OCI-LY7 (cell line): ENCODE results near the gene ZNF292. TPM values are rescaled to one million over a fixed set of nuclear protein-coding genes. Genes with fewer than 3 reads are reported as not detected.

Experiments
- Bru-seq: library from RNA; stranded (reverse); fragments of 400-500 nt; gene quantifications from one replicate; lab custom pipeline; 2021; lab: Mats Ljungman, UMichigan
- BruChase-seq, 2 experiments: library from RNA; stranded (reverse); fragments of 400-500 nt; gene quantifications; one replicate each; lab custom pipeline; 2021; lab: Mats Ljungman, UMichigan
- BruUV-seq: library from RNA; stranded (reverse); fragments of 400-500 nt; replicated peaks from 2 replicates; lab custom pipeline; 2021; lab: Mats Ljungman, UMichigan
- CTCF ChIA-PET: fragments of 300-600 bp; sonication (Branson Sonifier 250); formaldehyde crosslinking; loops from one replicate; lab custom pipeline; 2022; ENCODE audit warnings: antibody characterized with exemption; ENCODE audit not compliant: unreplicated experiment; lab: Charles Lee
- POLR2A ChIA-PET: fragments of 300-600 bp; sonication (Branson Sonifier 250); formaldehyde crosslinking; loops from one replicate; lab custom pipeline; 2022; ENCODE audit warnings: antibody characterized with exemption; lab: Charles Lee
- DNase-seq: peaks from one replicate; pipeline ENCODE4 v3.0.0-alpha.2; 2015; ENCODE audit warnings: low spot score
- H2AFZ ChIP-seq: fragments of 200-600 bp; sonication (generic), shearing (Covaris generic); 2 replicates; pipeline ENCODE4 v1.6.1; 2014; ENCODE audit warnings: mild to moderate bottlenecking, antibody characterized with exemption, low read length, moderate library complexity
- H3K27ac ChIP-seq: fragments of 200-600 bp; sonication (generic); 2 replicates; pipeline ENCODE4 v1.5.1; 2014; ENCODE audit warnings: mixed run types, low read depth, mild to moderate bottlenecking, moderate library complexity, low read length, inconsistent platforms; ENCODE audit not compliant: poor library complexity, severe bottlenecking
- H3K36me3 ChIP-seq: fragments of 200-600 bp; sonication (generic); 2 replicates; pipeline ENCODE4 v1.6.1; 2014; ENCODE audit warnings: mild to moderate bottlenecking, antibody characterized with exemption, low read length, moderate library complexity, mixed read lengths; ENCODE audit not compliant: insufficient read depth
- H3K4me1 ChIP-seq: fragments of 200-600 bp; sonication (generic); 2 replicates; pipeline ENCODE4 v1.5.1; 2014; ENCODE audit warnings: mild to moderate bottlenecking, low read length; ENCODE audit not compliant: insufficient read depth, poor library complexity, severe bottlenecking
- H3K4me2 ChIP-seq: fragments of 200-600 bp; sonication (generic); 2 replicates; pipeline ENCODE4 v1.6.1; 2014; ENCODE audit warnings: mild to moderate bottlenecking, low read length
- H3K4me3 ChIP-seq: fragments of 200-600 bp; sonication (generic); 2 replicates; pipeline ENCODE4 v1.5.1; 2014; ENCODE audit warnings: mild to moderate bottlenecking, low read depth, low read length; ENCODE audit not compliant: poor library complexity, severe bottlenecking
- H3K79me2 ChIP-seq: fragments of 200-600 bp; sonication (generic); 2 replicates; pipeline ENCODE4 v1.6.1; 2016; ENCODE audit warnings: low read depth, mild to moderate bottlenecking, low read length, moderate library complexity, mixed read lengths; ENCODE audit not compliant: insufficient read depth
- H3K9me2 ChIP-seq: fragments of 200-600 bp; sonication (generic); 2 replicates; pipeline ENCODE4 v1.6.1; 2016; ENCODE audit warnings: mild to moderate bottlenecking, low read length, mixed read lengths; ENCODE audit not compliant: insufficient read depth
- H3K9me3 ChIP-seq: fragments of 200-600 bp; sonication (generic); 2 replicates; pipeline ENCODE4 v1.6.1; 2014; ENCODE audit warnings: mild to moderate bottlenecking, mixed run types, low read length, mixed read lengths
- H4K20me1 ChIP-seq: fragments of 200-600 bp; sonication (generic); 2 replicates; pipeline ENCODE4 v1.6.1; 2014; ENCODE audit warnings: mild to moderate bottlenecking, antibody characterized with exemption, low read length, moderate library complexity, mixed read lengths; ENCODE audit not compliant: insufficient read depth
- CTCF ChIP-seq: fragments of 200-600 bp; sonication (generic); conservative IDR thresholded peaks from 2 replicates; pipeline ENCODE4 v1.5.1; 2014; ENCODE audit warnings: mild to moderate bottlenecking, antibody characterized with exemption, low read length, moderate library complexity, mixed read lengths
- EZH2phosphoT487 ChIP-seq: fragments of 200-600 bp; sonication (generic); IDR thresholded peaks from 2 replicates; pipeline ENCODE4 v1.6.1; 2018; ENCODE audit warnings: low read depth, borderline replicate concordance, mild to moderate bottlenecking, mixed run types, antibody characterized with exemption, low read length, moderate library complexity, mixed read lengths
- intact Hi-C: fragments of 100-400 bp; cut with micrococcal nuclease; formaldehyde crosslinking; loops from one replicate; pipeline ENCODE4 v1.10.0; 2022; ENCODE audit not compliant: unreplicated experiment
- long read RNA-seq: library from polyadenylated mRNA; stranded (forward); transcript quantifications from one replicate; pipeline ENCODE4 v2.0.0, GENCODE V29; 2022
- total RNA-seq, 2 experiments: library from RNA; depleted of rRNA in 1 of 2; stranded (reverse); fragments of >200 nt in 1 of 2; shearing (Covaris generic) in 1 of 2; gene quantifications; 2 replicates each; pipeline ENCODE4 v1.2.3, GENCODE V29; 2014 to 2022

The ZNF292 gene
- total RNA-seq (2014; rRNA removed; shearing (Covaris generic)) (17.5 and 18.7 TPM in 2 replicates), total RNA-seq (2022) (44.9 and 53.7 TPM in 2 replicates), Bru-seq, nascent RNA (percentile 94 among the genes with signal in this experiment), BruChase-seq, experiment 1, labeled RNA remaining after a 6-hour chase (percentile 85 among the genes with signal in this experiment), BruChase-seq, experiment 2, labeled RNA remaining after a 2-hour chase (percentile 93 among the genes with signal in this experiment)
- long read RNA-seq, partial matches to known transcripts, result 2 of 13 reads
- long read RNA-seq, other reads (novel, unspliced or antisense), result 8 of 13 reads

GRCh38 chr6:87154993-87155841, at the start of gene ZNF292:
ZNF292 (plus strand) TSS chr6:87155565; CDS start chr6:87155592, 27 bp downstream.
- H3K9me2 ChIP-seq, result no peaks in the 10 kb centered on the region
- H3K79me2 ChIP-seq, result peaks cover 55% of the 10 kb centered on the region
- intact Hi-C loops, result loop anchor here (2.0 to 10.0 kb wide), 2 partner anchors 318 to 1020 kb away; partner anchors contain the start of gene SLC35A1
- TF ChIP-seq EZH2phosphoT487 (no peak), CTCF (0 out of 2 replicates have a peak, but pooled peaks have one; percentile 27)
- peak within 1 kb of the TSS; percentile 96 for H3K4me2 ChIP-seq
- POLR2A ChIA-PET, result interaction anchor here (0.6 to 1.3 kb wide), 2 partner anchors 92 to 233 kb away, joined by 3 read pairs; no protein-coding TSS in a partner anchor
- peak within 1 kb of the TSS; percentile 64 for H2AFZ ChIP-seq
- peak within 1 kb of the TSS; percentile 83 for H3K27ac ChIP-seq
- DNase-seq, result peak; percentile 99
- BruUV-seq, result no TSS peak
- H3K4me1 ChIP-seq, result peaks cover 37% of the 10 kb centered on the region
- H3K9me3 ChIP-seq, result no peaks in the 10 kb centered on the region
- H3K4me3 ChIP-seq, result peak within 1 kb of the TSS; percentile 81
- CTCF ChIA-PET, result no interaction called here
- peaks cover 27% of the 10 kb centered on the region for H3K36me3 ChIP-seq
- peaks cover 24% of the 10 kb centered on the region for H4K20me1 ChIP-seq

GRCh38 chr6:87105823-87106222, 49.5 kb upstream of the ZNF292 start:
- no peaks in the 10 kb centered on the region for H3K4me1 ChIP-seq
- no peak overlapping the region for H3K4me3 ChIP-seq
- no peak for DNase-seq
- ChIA-PET POLR2A (interaction anchor here (1.0 kb wide), 1 partner anchor 16 kb away, joined by 3 read pairs; no protein-coding TSS in a partner anchor), CTCF (no interaction called here)
- no TSS peak for BruUV-seq
- H4K20me1 ChIP-seq, result no peaks in the 10 kb centered on the region
- no peaks in the 10 kb centered on the region for H3K9me3 ChIP-seq
- TF ChIP-seq EZH2phosphoT487, result no peak
- no peak for TF ChIP-seq CTCF
- H2AFZ ChIP-seq, result no peak overlapping the region
- H3K79me2 ChIP-seq, result no peaks in the 10 kb centered on the region
- H3K27ac ChIP-seq, result no peak overlapping the region
- no peak overlapping the region for H3K4me2 ChIP-seq
- intact Hi-C loops, result no loop called here
- H3K9me2 ChIP-seq, result no peaks in the 10 kb centered on the region
- no peaks in the 10 kb centered on the region for H3K36me3 ChIP-seq
